GM15510 (cell line): ENCODE measurements around the gene PLEKHG5.

Source experiments
- POLR2A ChIP-seq: IDR thresholded peaks from 3 replicates; pipeline ENCODE4 v1.6.1; 2011; ENCODE audit warnings: borderline replicate concordance; ENCODE audit not compliant: insufficient read length; ENCODE audit errors: extremely low read depth

PLEKHG5 gene

DNA sequence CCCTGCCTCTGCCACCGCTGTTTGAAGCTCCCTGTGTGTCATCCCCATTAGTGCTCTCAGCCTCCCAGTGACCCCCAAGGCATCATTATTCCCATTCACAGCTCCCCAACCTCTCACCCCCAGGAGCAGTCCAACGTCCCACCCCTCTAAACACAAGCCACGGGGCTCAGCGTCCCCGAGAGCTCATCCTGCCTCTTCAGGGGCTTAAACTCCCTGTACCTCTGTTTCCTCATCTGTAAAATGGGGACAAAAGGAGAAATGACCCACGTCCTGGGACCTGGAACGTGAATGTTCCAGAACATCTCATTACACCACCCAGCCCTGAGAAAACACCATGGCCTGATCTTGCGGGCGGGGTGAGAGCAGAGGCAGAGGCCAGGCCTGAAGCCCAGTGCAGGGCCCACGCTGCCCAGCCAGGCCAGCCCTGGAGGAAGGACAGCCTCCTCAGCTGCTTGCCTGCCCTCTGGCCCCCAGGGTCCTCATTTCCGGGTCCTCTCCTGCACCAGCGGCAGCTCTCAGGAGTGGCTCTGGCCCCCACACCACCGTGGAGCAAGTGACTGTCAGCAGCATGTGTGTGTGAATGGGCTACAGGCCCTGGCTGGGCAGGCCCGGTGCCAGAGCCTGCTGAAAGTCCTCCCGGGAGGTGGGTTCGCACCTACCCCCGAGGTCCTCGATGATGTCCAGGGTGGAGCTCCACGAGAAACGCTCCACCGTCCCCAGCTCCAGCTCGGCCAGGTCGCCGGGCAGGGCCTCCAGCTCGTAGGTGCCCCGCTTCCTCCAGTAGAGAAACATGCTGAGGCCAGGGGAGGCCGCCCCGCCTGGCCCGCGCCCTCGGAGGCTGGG is 14.1 kb upstream of the PLEKHG5 start:
- TF ChIP-seq POLR2A: no peak

- no peak for TF ChIP-seq POLR2A
Measured at GRCh38 chr1:6504887-6505286, 13.4 kb upstream of the PLEKHG5 start.

- TF ChIP-seq POLR2A: no peak
Measured at GRCh38 chr1:6503884-6504602, 12.6 kb upstream of the PLEKHG5 start.

- no peak for TF ChIP-seq POLR2A
Measured at GRCh38 chr1:6502000-6502891, 10.8 kb upstream of the PLEKHG5 start.

- TF ChIP-seq POLR2A: no peak
Measured at GRCh38 chr1:6501279-6501813, 9.9 kb upstream of the PLEKHG5 start.

- no peak for TF ChIP-seq POLR2A
Measured at GRCh38 chr1:6500544-6501278, 9.2 kb upstream of the PLEKHG5 start.

DNA sequence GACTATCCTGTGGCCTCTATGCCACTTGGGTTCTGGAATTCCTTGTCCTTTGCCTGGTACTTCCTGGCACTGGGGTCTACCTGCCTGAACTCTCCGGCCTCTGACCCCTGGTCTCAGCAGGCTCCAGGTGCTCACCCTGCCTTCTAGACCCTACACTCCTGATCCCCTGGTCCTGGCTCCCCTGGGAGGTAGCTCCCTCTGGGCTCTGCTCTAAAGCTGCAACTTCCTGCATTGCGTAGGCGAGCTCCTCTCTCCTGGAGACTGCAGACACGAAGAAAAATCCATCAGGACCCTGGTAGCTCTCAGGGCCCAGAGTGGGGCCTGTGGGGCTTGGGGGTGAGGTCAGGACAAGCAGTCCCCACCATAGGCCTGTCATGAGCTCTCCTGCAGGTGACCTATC is 7.8 kb upstream of the PLEKHG5 start:
- TF ChIP-seq POLR2A: no peak

DNA sequence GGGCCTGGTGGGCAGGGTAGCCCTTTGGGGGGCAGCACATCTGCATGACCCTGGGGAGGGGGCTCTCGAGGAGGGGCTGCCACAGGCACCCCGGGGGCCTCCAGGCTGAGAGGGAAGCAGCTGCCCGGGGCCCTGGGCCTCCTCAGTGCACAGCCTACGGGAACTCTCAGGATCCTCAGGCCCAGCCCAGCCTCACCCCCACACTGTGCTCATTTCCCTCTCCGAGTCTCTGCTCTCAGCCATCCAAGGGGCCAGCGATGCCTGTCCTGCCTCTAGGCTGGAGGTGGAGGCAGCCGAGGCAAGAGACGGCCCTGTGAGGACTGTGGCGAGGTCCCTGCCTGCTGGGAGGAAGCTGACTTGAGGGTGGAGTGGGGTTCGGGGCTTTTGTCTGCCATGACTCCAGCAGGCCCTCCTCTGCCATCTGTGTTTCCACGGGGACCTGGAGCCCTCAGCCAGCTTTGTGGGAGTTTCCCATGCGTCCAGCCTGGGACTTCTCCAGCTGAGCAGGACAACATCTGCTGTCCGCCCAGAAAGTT is 7.2 kb upstream of the PLEKHG5 start:
- TF ChIP-seq POLR2A: no peak

DNA sequence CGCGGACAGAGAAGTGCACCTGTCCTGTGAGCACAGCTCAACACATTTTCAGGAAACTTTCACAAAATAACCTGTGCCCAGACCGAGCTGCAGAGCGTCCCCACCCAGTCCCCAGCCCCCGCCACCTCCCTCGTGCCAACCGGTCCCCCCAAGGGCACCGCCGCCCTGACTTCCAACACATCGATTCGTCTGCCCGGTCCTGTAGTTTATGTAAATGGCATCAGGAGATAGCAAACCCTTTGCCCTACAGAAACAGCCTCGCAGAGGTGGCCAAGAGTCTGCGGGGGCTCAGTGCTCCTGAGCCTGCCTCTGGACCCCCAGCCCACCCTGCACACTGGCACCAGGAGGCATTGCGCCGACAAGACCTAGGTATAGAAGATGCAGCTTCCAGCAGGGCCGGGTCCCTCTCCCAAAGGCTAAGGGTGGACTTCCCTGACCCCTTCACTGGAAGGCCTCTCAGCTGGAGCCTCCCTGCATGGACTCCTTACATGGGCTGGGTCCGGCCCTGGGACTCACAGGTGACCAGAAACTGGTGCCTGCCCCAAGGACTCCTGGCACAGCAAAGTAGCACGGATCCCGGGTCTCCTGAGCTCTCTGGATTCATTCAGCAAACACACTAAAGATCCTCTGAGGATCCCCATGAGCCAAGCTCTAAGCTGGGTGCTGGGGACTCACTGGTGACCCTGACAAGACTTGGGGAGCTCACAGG is 6.6 kb upstream of the PLEKHG5 start:
- no peak for TF ChIP-seq POLR2A

DNA sequence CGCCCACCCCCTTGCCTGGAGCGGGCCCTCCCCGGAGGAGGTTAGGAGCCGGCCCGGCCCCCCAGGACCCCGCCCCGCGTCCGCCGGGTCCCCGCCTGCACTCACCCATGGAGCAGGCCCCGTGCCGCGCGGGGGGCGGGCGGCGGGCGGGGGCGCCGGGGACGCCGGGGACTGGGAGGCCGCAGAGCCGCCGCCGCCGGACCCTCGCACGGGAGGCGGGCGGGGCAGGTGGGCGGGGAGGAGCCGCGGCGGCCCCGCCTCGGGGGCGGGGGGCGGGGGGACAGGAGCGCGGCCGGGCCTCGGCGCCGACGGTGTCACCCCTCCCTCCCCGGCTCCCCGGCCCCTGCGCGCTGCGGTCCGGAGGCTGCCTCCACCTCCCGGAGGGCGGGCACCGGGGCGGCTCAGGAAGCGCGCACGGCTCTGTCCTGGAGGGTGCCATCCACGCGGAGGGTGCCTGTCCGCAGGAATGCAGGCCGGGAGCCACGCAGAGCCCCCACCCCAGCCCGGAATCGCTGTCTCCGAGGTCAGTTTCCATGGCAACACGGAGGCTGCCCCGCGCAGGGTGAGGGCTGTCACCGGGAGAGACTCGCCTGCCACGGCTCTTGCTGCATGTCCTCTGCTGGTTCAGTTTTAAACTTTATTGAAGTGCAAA is 5.9 kb upstream of the PLEKHG5 start:
- TF ChIP-seq POLR2A: no peak

DNA sequence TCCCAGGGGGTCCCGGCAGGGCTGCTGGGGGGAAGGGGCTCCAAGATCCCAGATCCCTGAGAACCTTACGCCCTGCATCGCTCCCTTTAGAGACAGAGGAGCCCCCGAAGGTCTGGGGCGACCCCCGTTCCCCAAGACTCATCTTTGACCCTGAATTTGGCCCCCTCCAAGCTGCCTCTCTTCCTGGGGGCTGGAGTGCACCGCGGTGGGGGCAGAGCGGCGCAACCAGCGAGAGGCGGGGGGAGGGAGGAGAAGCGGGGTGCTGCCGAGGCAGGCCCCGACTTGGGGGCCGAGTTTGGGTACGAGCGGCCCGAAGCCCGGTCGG is 5.4 kb upstream of the PLEKHG5 start:
- no peak for TF ChIP-seq POLR2A

DNA sequence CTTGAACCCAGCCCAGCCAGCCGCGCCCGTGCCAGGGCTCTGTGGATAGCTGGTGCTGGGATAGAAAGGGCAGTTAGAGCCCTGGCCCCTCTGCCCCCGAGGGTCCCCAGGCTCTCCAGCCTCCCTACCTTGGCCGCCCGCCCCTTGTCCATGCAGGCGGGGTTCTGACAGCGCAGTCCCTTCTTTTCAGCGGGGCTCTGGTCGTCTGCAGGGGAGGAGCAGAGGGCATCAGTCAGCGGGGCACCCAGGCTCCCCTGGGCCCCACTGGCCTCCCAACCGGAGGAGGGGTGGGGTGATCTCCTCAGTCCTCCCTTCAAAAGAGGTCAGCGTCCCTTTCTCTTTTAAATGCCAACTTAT is 4.9 kb upstream of the PLEKHG5 start:
- no peak for TF ChIP-seq POLR2A
